HEK293 (cell line): Measurements from ENCODE around the gene FOLH1.
"Not testable (repeated sequence)": the region's sequence is repeated elsewhere in the genome, so short reads cannot be mapped to it uniquely, and the experiment has no call there.

ENCODE experiments used
- CTCF ChIP-seq: fragments of 450-650 bp; formaldehyde crosslinking; IDR thresholded peaks from 2 replicates; pipeline ENCODE4 v1.5.1; 2016; ENCODE audit warnings: missing biosample characterization, missing genetic modification characterization
- HOXA7 ChIP-seq: sonication (generic); formaldehyde crosslinking; IDR thresholded peaks from 2 replicates; pipeline ENCODE4 v1.8.1; 2022; ENCODE audit warnings: missing genetic modification reagents, borderline replicate concordance

GRCh38 chr11:49184756-49185155, 23.6 kb downstream of the FOLH1 start:
- TF ChIP-seq CTCF (tag by site-specific recombination); HOXA7: not testable (repeated sequence)
